H1 (cell line): ENCODE results near the gene RPS18. TPM values are rescaled to one million over a fixed set of nuclear protein-coding genes. Genes with fewer than 3 reads are reported as not detected.

Experiments
- CHD7 ChIP-seq: fragments of 300-600 bp; sonication (generic); IDR thresholded peaks from 2 replicates; pipeline ENCODE4 v1.7.1; 2012; ENCODE audit warnings: low read length, moderate library complexity, mild to moderate bottlenecking, inconsistent platforms; ENCODE audit not compliant: insufficient replicate concordance
- KDM5A ChIP-seq: fragments of 200-600 bp; IDR thresholded peaks from 2 replicates; pipeline ENCODE4 v1.7.1; 2012; ENCODE audit warnings: mild to moderate bottlenecking, low read length, inconsistent platforms, mixed read lengths
- polyA plus RNA-seq, 7 experiments: library from polyadenylated mRNA; depleted of rRNA in 3 of 7; stranded (reverse) in 5 of 7; unstranded in 2 of 7; fragments of >200 nt in 5 of 7; fragments of 200-250 nt in 2 of 7; gene quantifications; 1 replicate in 5 of 7; 2 replicates in 1 of 7; 4 replicates in 1 of 7; pipeline versions ENCODE4 v1.2.1 to v1.2.3, GENCODE V29; 2011 to 2013; ENCODE audit warnings: missing spikeins in 2 of 7, mixed read lengths in 2 of 7
- total RNA-seq: library from RNA; stranded (reverse); fragmentation: NEBNext Ultra II Directional; extraction: Animal tissue kit (Norgen Biotek cat#: 25700); gene quantifications from 2 replicates; pipeline ENCODE4 v1.2.1, GENCODE V29; 2021

RPS18 gene
- total and polyA plus RNA-seq, 2 of the 8 experiments (the other 6 are each of a cell fraction or from before 2014, with no cell fraction given): 2,796 to 7,099 TPM

- TF ChIP-seq CHD7 (no peak), KDM5A (no peak)
Measured at GRCh38 chr6:33292996-33293682, 21.3 kb downstream of the RPS18 start (continued).
